Right lobe of liver (tissue), 6 donors: ENCODE results near the gene BCL2L14. TPM values are rescaled to one million over a fixed set of nuclear protein-coding genes. Genes with fewer than 3 reads are reported as not detected.

Experiments
- ATAC-seq, 4 donors: fragments of 200-7000 bp; cut with Tn5 transposase; one replicate each; pipeline ENCODE4 v1.9.1; 2020; ENCODE audit warnings: mild to moderate bottlenecking in 4 of 4, moderate library complexity in 4 of 4
- DNase-seq, 3 donors: peaks; one replicate each; pipeline ENCODE4 v3.0.0-alpha.2; 2020
- H3K27ac ChIP-seq, 3 donors: fragments of 200-600 bp; one replicate each; pipeline ENCODE4 v1.8.0; 2022
- H3K27me3 ChIP-seq, 2 donors: fragments of 200-600 bp; one replicate each; pipeline ENCODE4 v1.8.0; 2022
- H3K36me3 ChIP-seq, 4 donors: fragments of 200-600 bp; sonication (generic) in 1 of 4; one replicate each; pipeline versions ENCODE4 v1.5.1 to v1.8.0; 2017 to 2022; ENCODE audit warnings: control low read depth in 1 of 4
- H3K4me1 ChIP-seq, 4 donors: fragments of 200-600 bp; sonication (generic) in 1 of 4; one replicate each; pipeline versions ENCODE4 v1.5.1 to v1.8.0; 2017 to 2022; ENCODE audit warnings: control low read depth in 1 of 4
- H3K4me3 ChIP-seq, 3 donors: fragments of 200-600 bp; one replicate each; pipeline ENCODE4 v1.8.0; 2022
- H3K9me3 ChIP-seq, 4 donors: fragments of 200-600 bp; sonication (generic) in 1 of 4; one replicate each; pipeline versions ENCODE4 v1.5.1 to v1.8.0; 2017 to 2022; ENCODE audit warnings: control low read depth in 1 of 4
- CTCF ChIP-seq, 4 donors: fragments of 200-600 bp in 3 of 4; fragments of 450-650 bp in 1 of 4; IDR thresholded peaks; one replicate each; pipeline versions ENCODE4 v1.5.1 to v1.8.0; 2016 to 2022; ENCODE audit warnings: antibody characterized with exemption in 4 of 4, mild to moderate bottlenecking in 2 of 4
- POLR2A ChIP-seq: fragments of 450-650 bp; IDR thresholded peaks from one replicate; pipeline ENCODE4 v1.6.1; 2017; ENCODE audit warnings: antibody characterized with exemption, mild to moderate bottlenecking
- WGBS: methylation state at CpG from one replicate; pipeline ENCODE4 v1.1.6; 2018; ENCODE audit warnings: low coverage, low lambda C conversion rate; ENCODE audit not compliant: insufficient coverage; ENCODE audit errors: missing lambda C conversion rate; 5-methylcytosine and 5-hydroxymethylcytosine counted together
- intact Hi-C, 2 donors: fragments of 100-400 bp; cut with DNase I; formaldehyde crosslinking; loops; one replicate each; pipeline versions ENCODE4 v1.11.2 to v1.14.1; 2022
- total RNA-seq, 6 experiments: library from RNA; depleted of rRNA in 2 of 6; stranded (reverse); fragments of >200 nt in 2 of 6; fragmentation: NEBNext Ultra II Directional in 3 of 6; extraction: Animal tissue kit (Norgen Biotek cat#: 25700) in 3 of 6; gene quantifications; one replicate each; pipeline versions ENCODE4 v1.1.0 to v1.2.4, GENCODE V29; 2016 to 2023
- donor health status: DM: no; HTN: yes; CAD: no.
- donor health status: DM: no; HTN: no; CAD: no.
- donor health status: DM: no; HTN: no; CAD: no.
- donor health status: DM: no; HTN: yes; CAD: no.
- donor health status: DM: no; HTN: yes; CAD: no.

The BCL2L14 gene
- total RNA-seq, 6 experiments from 2014 or later, result 0.14 to 1.1 TPM; not detected in 4

- 67% methylated on average over 1 of the region's 5 CpGs for WGBS
- no peaks in the 10 kb centered on the region for H3K36me3 ChIP-seq
- intact Hi-C loops, result loop anchor here in 1 of 2 donors (10.0 kb wide), 1 partner anchor 256 kb away; no protein-coding TSS in a partner anchor
- H3K4me3 ChIP-seq, result no peak overlapping the region
- no peak overlapping the region for H3K27ac ChIP-seq
- H3K4me1 ChIP-seq, result peaks cover 0 to 10% (median 0%) of the 10 kb centered on the region in 4 donors
- TF ChIP-seq CTCF (IDR thresholded peaks at IDR 0.05) (no peak), POLR2A (no peak)
- no peak for DNase-seq
- no peak for ATAC-seq
- H3K9me3 ChIP-seq, result no peaks in the 10 kb centered on the region
- H3K27me3 ChIP-seq, result no peaks in the 10 kb centered on the region
Measured at GRCh38 chr12:12079291-12079690, 8.6 kb downstream of the BCL2L14 start.

- Histone ChIP-seq H3K27ac (peak overlapping the region; percentile 29 to 61 (median 54)), H3K4me3 (no peak overlapping the region), H3K27me3 (no peaks in the 10 kb centered on the region), H3K4me1 (peaks cover 0 to 10% (median 0%) of the 10 kb centered on the region in 4 donors), H3K9me3 (no peaks in the 10 kb centered on the region), H3K36me3 (no peaks in the 10 kb centered on the region)
- 42% methylated on average over 2 of the region's 3 CpGs for WGBS
- no peak for TF ChIP-seq POLR2A
- TF ChIP-seq CTCF (IDR thresholded peaks at IDR 0.05), result peak; percentile 25 to 38 (median 34)
- ATAC-seq, result peak; percentile 75 to 87 (median 82)
- DNase-seq, result peak in 1 of 3 donors; percentile 26
- intact Hi-C loops, result loop anchor here in 1 of 2 donors (10.0 kb wide), 1 partner anchor 253 kb away; no protein-coding TSS in a partner anchor
Measured at GRCh38 chr12:12081836-12082497, 11.2 kb downstream of the BCL2L14 start.

GRCh38 chr12:12083688-12084087, 12.9 kb downstream of the BCL2L14 start:
- H3K9me3 ChIP-seq, result no peaks in the 10 kb centered on the region
- H3K27me3 ChIP-seq, result no peaks in the 10 kb centered on the region
- WGBS, result 77% methylated on average over 8 of the region's 8 CpGs
- H3K36me3 ChIP-seq, result no peaks in the 10 kb centered on the region
- no peak for ATAC-seq
- no peak for TF ChIP-seq POLR2A
- no peak for TF ChIP-seq CTCF (IDR thresholded peaks at IDR 0.05)
- intact Hi-C loops, result loop anchor here in 1 of 2 donors (10.0 kb wide), 1 partner anchor 251 kb away; no protein-coding TSS in a partner anchor
- no peak for DNase-seq
- H3K4me1 ChIP-seq, result peaks cover 0 to 10% (median 0%) of the 10 kb centered on the region in 4 donors
- no peak overlapping the region for H3K4me3 ChIP-seq
- no peak overlapping the region for H3K27ac ChIP-seq

- H3K4me1 ChIP-seq, result peaks cover 0 to 10% (median 0%) of the 10 kb centered on the region in 4 donors
- DNase-seq (no peak), ATAC-seq (no peak)
- TF ChIP-seq CTCF (IDR thresholded peaks at IDR 0.05) (no peak), POLR2A (no peak)
- H3K27me3 ChIP-seq, result no peaks in the 10 kb centered on the region
- H3K27ac ChIP-seq, result no peak overlapping the region
- H3K9me3 ChIP-seq, result no peaks in the 10 kb centered on the region
- H3K36me3 ChIP-seq, result no peaks in the 10 kb centered on the region
- WGBS, result 76% methylated on average over 5 of the region's 5 CpGs
- no peak overlapping the region for H3K4me3 ChIP-seq
- intact Hi-C loops, result loop anchor here in 1 of 2 donors (10.0 kb wide), 1 partner anchor 248 kb away; no protein-coding TSS in a partner anchor
Measured at GRCh38 chr12:12086362-12086761, 15.6 kb downstream of the BCL2L14 start.
